NCI-H146 treated with DMSO at 0.1 percent for 48 hours (cell line): ENCODE data around the gene SLC25A30.
"Not testable (repeated sequence)": the region's sequence is repeated elsewhere in the genome, so short reads cannot be mapped to it uniquely, and the experiment has no call there.

Experiments used
- DNase-seq: peaks from one replicate; lab custom pipeline; 2025; ENCODE audit not compliant: unreplicated experiment; lab: John Stamatoyannopoulos, UW

Gene SLC25A30

GRCh38 chr13:45432737-45433380, 14.7 kb upstream of the SLC25A30 start:
- no peak for DNase-seq

GRCh38 chr13:45426056-45426841, 8.1 kb upstream of the SLC25A30 start:
- DNase-seq = not testable (repeated sequence)

- DNase-seq = no peak
Measured at GRCh38 chr13:45422731-45423292, 4.6 kb upstream of the SLC25A30 start.

GRCh38 chr13:45419945-45420344, 1.8 kb upstream of the SLC25A30 start:
- no peak for DNase-seq

GRCh38 chr13:45419389-45419788, 1.2 kb upstream of the SLC25A30 start:
- DNase-seq = not testable (repeated sequence)

- peak; percentile 26 for DNase-seq
Measured at GRCh38 chr13:45416516-45417128, 1.6 kb downstream of the SLC25A30 start.

GRCh38 chr13:45415112-45415511, 3.1 kb downstream of the SLC25A30 start:
- no peak for DNase-seq

GRCh38 chr13:45413826-45414307, 4.3 kb downstream of the SLC25A30 start:
- DNase-seq = no peak

- no peak for DNase-seq
Measured at GRCh38 chr13:45412274-45413049, 5.7 kb downstream of the SLC25A30 start.

- DNase-seq = no peak
Measured at GRCh38 chr13:45411631-45412030, 6.5 kb downstream of the SLC25A30 start.

- no peak for DNase-seq
Measured at GRCh38 chr13:45411221-45411620, 7.0 kb downstream of the SLC25A30 start.

- DNase-seq = no peak
Measured at GRCh38 chr13:45410466-45410865, 7.7 kb downstream of the SLC25A30 start.

GRCh38 chr13:45410001-45410400, 8.2 kb downstream of the SLC25A30 start:
- no peak for DNase-seq

GRCh38 chr13:45406421-45406820, 11.8 kb downstream of the SLC25A30 start:
- DNase-seq = no peak

GRCh38 chr13:45403081-45403480, 15.1 kb downstream of the SLC25A30 start:
- DNase-seq = no peak

- no peak for DNase-seq
Measured at GRCh38 chr13:45402641-45403040, 15.5 kb downstream of the SLC25A30 start.

GRCh38 chr13:45401314-45401713, 16.9 kb downstream of the SLC25A30 start:
- DNase-seq = no peak

- DNase-seq = no peak
Measured at GRCh38 chr13:45398877-45399276, 19.3 kb downstream of the SLC25A30 start.

- DNase-seq = no peak
Measured at GRCh38 chr13:45396533-45397095, 21.6 kb downstream of the SLC25A30 start.

- peak; percentile 14 for DNase-seq
Measured at GRCh38 chr13:45393941-45394570, 24.1 kb downstream of the SLC25A30 start.
